ENCODE data around the gene AGL. TPM values are rescaled to one million over a fixed set of nuclear protein-coding genes. Genes with fewer than 3 reads are reported as not detected.
"Not testable (repeated sequence)": the region's sequence is repeated elsewhere in the genome, so short reads cannot be mapped to it uniquely, and the experiment has no call there.

Gene AGL
- total RNA-seq, 2 experiments from 2014 or later, result 12.2 to 20.6 TPM

DNA sequence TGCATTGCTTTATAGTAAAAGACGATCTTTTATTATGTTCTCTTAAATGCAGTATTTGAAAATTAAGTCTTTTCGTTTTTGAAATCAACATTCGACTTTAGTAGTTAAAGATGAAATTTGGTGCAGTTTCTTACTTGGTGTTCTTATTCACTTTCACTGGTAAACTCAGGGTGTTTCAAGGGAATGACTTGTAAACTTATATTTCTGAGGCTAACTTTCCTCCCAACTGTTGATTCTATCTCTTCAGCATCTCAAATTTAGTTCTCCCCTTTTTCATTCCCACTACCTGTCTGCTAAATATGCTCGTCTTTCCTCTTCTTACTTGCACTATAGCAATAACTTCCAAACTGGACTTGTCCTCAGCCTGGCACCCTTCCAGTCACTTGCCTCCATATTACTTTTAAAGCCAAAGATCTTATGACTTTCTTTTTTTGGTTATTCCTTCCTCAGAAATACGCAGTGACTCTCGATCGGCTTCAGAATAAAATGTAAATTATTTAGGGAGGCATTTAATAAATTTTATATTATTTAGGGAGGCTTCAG lies 120.6 kb downstream of the AGL start:
- ChIA-PET CTCF (ENCODE audit: unreplicated experiment) (interaction anchor here (1.1 to 1.2 kb wide), 2 partner anchors 11 to 13 kb away, joined by 3 read pairs; no protein-coding TSS in a partner anchor), POLR2A (interaction anchor here (0.5 to 2.3 kb wide), 14 partner anchors 11 to 379 kb away, joined by 3 to 10 read pairs (median 4); partner anchors contain the start of genes AGL, DBT and FRRS1)
- H4K20me1 ChIP-seq (ENCODE audit: insufficient read depth, low read length), result peaks cover 4% of the 10 kb centered on the region; the same call in 1 of the 2 replicates
- BruUV-seq (replicated peaks), result no TSS peak
- no peaks in the 10 kb centered on the region for H3K9me2 ChIP-seq (ENCODE audit: insufficient read depth, low read length)
- no peak for DNase-seq (ENCODE audit: low spot score)
- peak overlapping the region; percentile 81 for H3K4me2 ChIP-seq (ENCODE audit: low read length)
- H3K4me1 ChIP-seq (ENCODE audit: insufficient read depth, low read length, poor library complexity, severe bottlenecking), result peaks cover 19% of the 10 kb centered on the region
- H2AFZ ChIP-seq (ENCODE audit: low read length), result peak overlapping the region; percentile 99; the same call in 1 of the 2 replicates
- no peaks in the 10 kb centered on the region for H3K9me3 ChIP-seq (ENCODE audit: low read length)
- TF ChIP-seq EZH2phosphoT487 (IDR thresholded peaks at IDR 0.05; ENCODE audit: borderline replicate concordance, low read depth, low read length), result no peak
- TF ChIP-seq CTCF (conservative IDR thresholded peaks at IDR 0.05; ENCODE audit: low read length), result no peak
- H3K36me3 ChIP-seq (ENCODE audit: insufficient read depth, low read length), result peaks cover 23% of the 10 kb centered on the region
- H3K4me3 ChIP-seq (ENCODE audit: low read depth, low read length, poor library complexity, severe bottlenecking), result peak overlapping the region; percentile 91
- peaks cover 41% of the 10 kb centered on the region for H3K79me2 ChIP-seq (ENCODE audit: insufficient read depth, low read depth, low read length)
- intact Hi-C loops (cut with micrococcal nuclease; ENCODE audit: unreplicated experiment), result loop anchor here (1.0 to 5.0 kb wide), 2 partner anchors 120 to 163 kb away; partner anchors contain the start of gene AGL
- peak overlapping the region; percentile 74 for H3K27ac ChIP-seq (ENCODE audit: low read depth, low read length, poor library complexity, severe bottlenecking)

DNA sequence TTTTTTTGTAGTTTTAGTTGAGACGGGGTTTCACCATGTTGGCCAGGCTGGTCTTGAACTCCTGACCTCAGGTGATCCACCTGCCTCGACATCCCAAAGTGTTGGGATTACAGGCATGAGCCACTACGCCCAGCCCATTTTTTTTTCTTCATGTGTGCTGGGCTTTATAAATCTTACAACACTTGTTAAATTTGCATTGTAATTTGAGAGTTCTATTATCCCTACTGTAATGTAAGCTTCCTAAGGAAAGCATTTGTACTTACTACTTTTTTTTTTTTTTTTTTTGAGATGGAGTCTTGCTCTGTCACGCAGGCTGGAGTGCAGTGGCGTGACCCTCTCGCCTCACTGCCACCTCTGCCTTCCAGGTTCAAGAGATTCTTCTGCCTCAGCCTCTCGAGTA lies 121.9 kb downstream of the AGL start:
- H3K4me2 ChIP-seq (ENCODE audit: low read length); BruUV-seq (replicated peaks); H3K9me2 ChIP-seq (ENCODE audit: insufficient read depth, low read length); H2AFZ ChIP-seq (ENCODE audit: low read length); H3K4me3 ChIP-seq (ENCODE audit: low read depth, low read length, poor library complexity, severe bottlenecking); DNase-seq (ENCODE audit: low spot score); H4K20me1 ChIP-seq (ENCODE audit: insufficient read depth, low read length); H3K27ac ChIP-seq (ENCODE audit: low read depth, low read length, poor library complexity, severe bottlenecking); H3K9me3 ChIP-seq (ENCODE audit: low read length): not testable (repeated sequence)
- ChIA-PET POLR2A (interaction anchor here (0.6 to 2.6 kb wide), 5 partner anchors 15 to 294 kb away, joined by 3 to 8 read pairs (median 4); partner anchors contain the start of gene RTCA), CTCF (ENCODE audit: unreplicated experiment) (interaction anchor here (0.6 kb wide), 1 partner anchor 134 kb away, joined by 3 read pairs; no protein-coding TSS in a partner anchor)
- peaks cover 19% of the 10 kb centered on the region for H3K4me1 ChIP-seq (ENCODE audit: insufficient read depth, low read length, poor library complexity, severe bottlenecking)
- peaks cover 41% of the 10 kb centered on the region for H3K79me2 ChIP-seq (ENCODE audit: insufficient read depth, low read depth, low read length)
- intact Hi-C loops (cut with micrococcal nuclease; ENCODE audit: unreplicated experiment), result loop anchor here (5.0 kb wide), 1 partner anchor 165 kb away; no protein-coding TSS in a partner anchor
- H3K36me3 ChIP-seq (ENCODE audit: insufficient read depth, low read length), result peaks cover 32% of the 10 kb centered on the region

Small RNA genes lying within 50 kb of the gene (small RNA-seq; reads per million reads assigned to genes)
- not detected for gene AC096949.1

Other genes starting within 250 kb of the AGL start
- gene PALMD, start 204.2 kb upstream of the AGL start, total RNA-seq (2014; rRNA removed; shearing (Covaris generic)), result not detected in 2 replicates
- not detected in 2 replicates for gene PALMD, start 204.2 kb upstream of the AGL start, total RNA-seq (2022)
- 3.4 and 4.5 TPM in 2 replicates for gene FRRS1, start 83.7 kb upstream of the AGL start, total RNA-seq (2014; rRNA removed; shearing (Covaris generic))
- gene FRRS1, start 83.7 kb upstream of the AGL start, total RNA-seq (2022), result 6.5 and 7.2 TPM in 2 replicates
- 15.9 and 26.8 TPM in 2 replicates for gene SLC35A3, start 119.6 kb downstream of the AGL start, total RNA-seq (2014; rRNA removed; shearing (Covaris generic))
- 24.8 and 25.4 TPM in 2 replicates for gene SLC35A3, start 119.6 kb downstream of the AGL start, total RNA-seq (2022)

All from OCI-LY7 (cell line).